Liver (tissue), 9 donors: ENCODE data around the gene TMEM255B. TPM values are rescaled to one million over a fixed set of nuclear protein-coding genes. Genes with fewer than 3 reads are reported as not detected.

ENCODE experiments used
- DNase-seq: peaks from one replicate; pipeline ENCODE4 v3.0.0-alpha.2; 2017; ENCODE audit warnings: low spot score
- H3K27ac ChIP-seq, 2 donors: one replicate each; pipeline ENCODE4 v1.7.0; 2013; ENCODE audit warnings: inconsistent platforms in 2 of 2, low read length in 2 of 2, control low read depth in 1 of 2, low read depth in 1 of 2, mild to moderate bottlenecking in 1 of 2
- H3K27me3 ChIP-seq, 4 donors: one replicate each; pipeline versions ENCODE4 v1.6.1 to v1.7.0; 2013; ENCODE audit warnings: low read length in 3 of 4, inconsistent platforms in 1 of 4, mild to moderate bottlenecking in 1 of 4, moderate library complexity in 1 of 4; ENCODE audit not compliant: control insufficient read depth in 4 of 4, insufficient read depth in 4 of 4
- H3K36me3 ChIP-seq, 4 donors: one replicate each; pipeline versions ENCODE4 v1.6.1 to v1.7.0; 2013; ENCODE audit warnings: low read length in 3 of 4, mild to moderate bottlenecking in 3 of 4, low read depth in 1 of 4, moderate library complexity in 1 of 4; ENCODE audit not compliant: control insufficient read depth in 4 of 4, insufficient read depth in 3 of 4
- H3K4me1 ChIP-seq, 4 donors: one replicate each; pipeline versions ENCODE4 v1.6.1 to v1.7.0; 2013; ENCODE audit warnings: low read length in 3 of 4, mild to moderate bottlenecking in 3 of 4, moderate library complexity in 1 of 4; ENCODE audit not compliant: control insufficient read depth in 4 of 4, insufficient read depth in 4 of 4
- H3K4me3 ChIP-seq, 3 donors: one replicate each; pipeline versions ENCODE4 v1.6.1 to v1.7.0; 2013; ENCODE audit warnings: low read length in 3 of 3, control low read depth in 1 of 3, low read depth in 1 of 3, mild to moderate bottlenecking in 1 of 3
- H3K9ac ChIP-seq, 2 donors: one replicate each; pipeline ENCODE4 v1.7.0; 2013; ENCODE audit warnings: low read length in 2 of 2, mild to moderate bottlenecking in 2 of 2, moderate library complexity in 2 of 2, control low read depth in 1 of 2, low read depth in 1 of 2
- H3K9me3 ChIP-seq, 4 donors: one replicate each; pipeline versions ENCODE4 v1.6.1 to v1.7.0; 2013; ENCODE audit warnings: low read length in 3 of 4; ENCODE audit not compliant: control insufficient read depth in 4 of 4
- ATF3 ChIP-seq: IDR thresholded peaks from 2 replicates; pipeline ENCODE4 v1.6.1; 2016; ENCODE audit warnings: antibody characterized with exemption
- EGR1 ChIP-seq, 2 donors: IDR thresholded peaks; 2 replicates each; pipeline ENCODE4 v1.6.1; 2016 to 2018; ENCODE audit warnings: antibody characterized with exemption in 2 of 2, low read depth in 2 of 2
- FOXA1 ChIP-seq: IDR thresholded peaks from 2 replicates; pipeline ENCODE4 v1.6.1; 2016; ENCODE audit warnings: antibody characterized with exemption
- FOXA2 ChIP-seq: IDR thresholded peaks from 2 replicates; pipeline ENCODE4 v1.6.1; 2016; ENCODE audit warnings: antibody characterized with exemption
- GABPA ChIP-seq, 2 donors: IDR thresholded peaks in 1 of 2; conservative IDR thresholded peaks in 1 of 2; 2 replicates each; pipeline ENCODE4 v1.6.1; 2016; ENCODE audit warnings: antibody characterized with exemption in 2 of 2, mild to moderate bottlenecking in 1 of 2, moderate library complexity in 1 of 2
- HNF4A ChIP-seq, 2 donors: conservative IDR thresholded peaks; 2 replicates each; pipeline ENCODE4 v1.6.1; 2016; ENCODE audit warnings: antibody characterized with exemption in 2 of 2, mild to moderate bottlenecking in 2 of 2
- HNF4G ChIP-seq: IDR thresholded peaks from 2 replicates; pipeline ENCODE4 v1.6.1; 2016; ENCODE audit warnings: antibody characterized with exemption
- NR2F2 ChIP-seq: IDR thresholded peaks from 2 replicates; pipeline ENCODE4 v1.6.1; 2016; ENCODE audit warnings: antibody characterized with exemption
- REST ChIP-seq: IDR thresholded peaks from 2 replicates; pipeline ENCODE4 v1.6.1; 2016; ENCODE audit warnings: antibody characterized with exemption, mild to moderate bottlenecking
- RXRA ChIP-seq, 2 donors: IDR thresholded peaks; 2 replicates each; pipeline ENCODE4 v1.6.1; 2017 to 2018; ENCODE audit warnings: antibody characterized with exemption in 2 of 2, mild to moderate bottlenecking in 1 of 2
- SP1 ChIP-seq: IDR thresholded peaks from 2 replicates; pipeline ENCODE4 v1.6.1; 2018; ENCODE audit warnings: antibody characterized with exemption, mild to moderate bottlenecking
- TAF1 ChIP-seq: conservative IDR thresholded peaks from 2 replicates; pipeline ENCODE4 v1.6.1; 2016; ENCODE audit warnings: antibody characterized with exemption, mild to moderate bottlenecking
- YY1 ChIP-seq: IDR thresholded peaks from 2 replicates; pipeline ENCODE4 v1.6.1; 2016; ENCODE audit warnings: antibody characterized with exemption, mild to moderate bottlenecking
- WGBS: extraction: QIAGEN DNeasy Blood & Tissue Kit; methylation state at CpG from one replicate; pipeline ENCODE4 v1.1.7; 2013; 5-methylcytosine and 5-hydroxymethylcytosine counted together
- polyA plus RNA-seq, 2 donors: library from polyadenylated mRNA; stranded (reverse) in 1 of 2; unstranded in 1 of 2; fragments of 200-250 nt in 1 of 2; fragments of >200 nt in 1 of 2; fragmentation: Nextera tagmentation in 1 of 2; extraction: Ambion mirVana in 1 of 2; gene quantifications; one replicate each; pipeline versions ENCODE4 v1.2.1 to v1.2.3, GENCODE V29; 2013 to 2015
- total RNA-seq, 2 donors: library from RNA; depleted of rRNA; stranded (reverse); fragments of >200 nt; gene quantifications; one replicate each; pipeline ENCODE4 v1.2.3, GENCODE V29; 2014
- TF ChIP-seq, protein P1 (sequence below): IDR thresholded peaks from 2 replicates; pipeline ENCODE4 v1.6.1; 2016; ENCODE audit warnings: antibody characterized with exemption
- donor health status: healthy.
- donor health status: healthy.
- donor health status: healthy.
- donor health status: healthy.
- donor health status: healthy.

TMEM255B gene
- total and polyA plus RNA-seq, 4 donors = 0.37 to 8.6 (median 3.5) TPM

DNA sequence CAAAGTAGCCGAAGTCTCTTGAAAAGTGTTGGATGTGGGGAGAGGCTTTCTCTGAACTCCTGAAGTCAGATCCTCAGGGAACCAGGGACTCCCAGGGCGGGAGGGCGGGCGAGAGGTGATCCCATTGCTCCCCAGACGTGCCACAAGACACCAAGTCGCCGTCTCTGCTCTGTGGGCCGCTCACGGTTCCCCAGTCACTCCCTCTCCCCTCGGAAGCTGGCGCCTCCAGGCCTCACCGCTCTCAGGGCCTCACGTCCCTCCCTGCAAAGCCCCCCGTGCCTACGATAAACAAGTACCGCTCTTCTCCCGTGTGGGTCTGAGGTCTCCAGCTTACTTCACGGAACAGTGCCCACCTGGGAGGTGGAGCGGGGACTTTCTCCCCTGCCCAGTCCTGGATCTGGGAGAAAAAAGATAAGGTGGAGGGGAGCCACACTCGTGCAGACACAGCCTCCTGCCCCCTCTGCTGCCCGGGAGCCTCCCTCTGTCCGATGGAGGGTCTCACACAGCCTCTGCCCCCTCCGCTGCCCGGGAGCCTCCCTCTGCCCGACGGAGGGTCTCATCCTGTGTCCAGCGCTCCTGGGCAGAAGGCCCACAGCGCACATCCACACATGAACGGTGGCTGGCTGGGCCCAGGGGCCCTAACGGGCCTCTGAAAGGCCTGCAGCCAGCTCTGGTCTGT, 54.2 kb downstream of the TMEM255B start:
- Histone ChIP-seq H3K4me3 (no peak overlapping the region), H3K27ac (no peak overlapping the region), H3K9ac (no peak overlapping the region), H3K27me3 (no peaks in the 10 kb centered on the region), H3K4me1 (peaks cover 0 to 4% (median 2%) of the 10 kb centered on the region in 4 donors), H3K36me3 (no peaks in the 10 kb centered on the region), H3K9me3 (peaks cover under 1 to 4% (median 3%) of the 10 kb centered on the region in 4 donors)
- TF ChIP-seq FOXA1 (no peak), YY1 (no peak), TAF1 (no peak), SP1 (no peak), HNF4A (conservative IDR thresholded peaks at IDR 0.05) (no peak), FOXA2 (no peak), ATF3 (no peak), GABPA (IDR thresholded peaks at IDR 0.05 in 1 of 2, conservative IDR thresholded peaks at IDR 0.05 in 1 of 2) (no peak), NR2F2 (no peak), HNF4G (no peak), REST (no peak), EGR1 (IDR thresholded peaks at IDR 0.05; ENCODE audit: low read depth in 2 of 2) (no peak), RXRA (IDR thresholded peaks at IDR 0.05) (no peak)
- TF ChIP-seq, protein P1, sequence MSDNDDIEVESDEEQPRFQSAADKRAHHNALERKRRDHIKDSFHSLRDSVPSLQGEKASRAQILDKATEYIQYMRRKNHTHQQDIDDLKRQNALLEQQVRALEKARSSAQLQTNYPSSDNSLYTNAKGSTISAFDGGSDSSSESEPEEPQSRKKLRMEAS = no peak
- DNase-seq = no peak
- 82% methylated on average over 30 of the region's 30 CpGs for WGBS

DNA sequence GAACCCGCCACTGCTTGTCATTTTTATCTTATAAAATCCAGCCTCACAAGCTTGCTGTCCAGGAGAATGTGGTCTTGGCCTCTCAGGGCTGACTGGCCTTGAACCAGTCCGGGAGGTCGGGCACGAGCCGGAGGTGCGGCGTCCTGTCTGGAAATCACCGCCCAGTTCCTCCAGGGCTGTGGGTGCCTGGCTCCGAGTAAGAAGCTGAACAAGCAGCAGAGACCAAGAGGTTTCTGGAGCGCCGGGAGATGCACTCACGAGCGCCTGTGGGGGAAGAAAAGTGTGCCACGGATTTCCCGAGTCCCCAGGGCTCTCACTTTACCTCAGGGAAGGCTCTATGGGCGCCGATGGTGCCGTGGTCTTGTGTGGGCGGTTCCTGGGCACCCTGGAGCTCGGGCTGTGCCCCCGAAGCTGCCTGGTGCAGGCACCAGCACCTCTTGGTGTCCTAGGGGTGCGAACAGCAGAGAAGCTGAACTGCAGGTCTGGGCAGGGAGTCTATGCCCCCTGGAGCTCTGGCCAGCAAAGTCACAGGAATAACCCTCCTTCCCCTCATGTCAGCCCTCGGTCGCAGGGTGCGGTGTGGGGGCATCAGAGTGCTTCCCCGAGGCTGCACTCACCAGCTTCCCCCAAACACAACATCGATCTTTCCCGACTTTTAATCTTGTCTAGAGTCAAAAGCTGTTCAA, 54.9 kb downstream of the TMEM255B start:
- H3K4me1 ChIP-seq = peaks cover 0 to 4% (median 2%) of the 10 kb centered on the region in 4 donors
- TF ChIP-seq EGR1 (IDR thresholded peaks at IDR 0.05; ENCODE audit: low read depth in 2 of 2) = no peak
- TF ChIP-seq NR2F2 = peak; percentile 94
- TF ChIP-seq HNF4A (conservative IDR thresholded peaks at IDR 0.05) = no peak
- no peak overlapping the region for H3K9ac ChIP-seq
- DNase-seq = no peak
- H3K27ac ChIP-seq = no peak overlapping the region
- no peaks in the 10 kb centered on the region for H3K36me3 ChIP-seq
- H3K4me3 ChIP-seq = no peak overlapping the region
- H3K9me3 ChIP-seq = peaks cover 0 to 2% (median 0%) of the 10 kb centered on the region in 4 donors
- WGBS = 62% methylated on average over 28 of the region's 28 CpGs
- H3K27me3 ChIP-seq = no peaks in the 10 kb centered on the region
